GM18511 (cell line): ENCODE results near the gene SUOX.
A peak's percentile ranks its signal among the peaks of the same experiment; 100 is the strongest.
"Not testable (repeated sequence)": the region's sequence is repeated elsewhere in the genome, so short reads cannot be mapped to it uniquely, and the experiment has no call there.

Experiments
- ATAC-seq: cut with Tn5 transposase; IDR thresholded peaks from one replicate; pipeline ENCODE4 v1.9.1; 2021; ENCODE audit warnings: mild to moderate bottlenecking, moderate library complexity; ENCODE audit not compliant: unreplicated experiment

Gene SUOX

DNA sequence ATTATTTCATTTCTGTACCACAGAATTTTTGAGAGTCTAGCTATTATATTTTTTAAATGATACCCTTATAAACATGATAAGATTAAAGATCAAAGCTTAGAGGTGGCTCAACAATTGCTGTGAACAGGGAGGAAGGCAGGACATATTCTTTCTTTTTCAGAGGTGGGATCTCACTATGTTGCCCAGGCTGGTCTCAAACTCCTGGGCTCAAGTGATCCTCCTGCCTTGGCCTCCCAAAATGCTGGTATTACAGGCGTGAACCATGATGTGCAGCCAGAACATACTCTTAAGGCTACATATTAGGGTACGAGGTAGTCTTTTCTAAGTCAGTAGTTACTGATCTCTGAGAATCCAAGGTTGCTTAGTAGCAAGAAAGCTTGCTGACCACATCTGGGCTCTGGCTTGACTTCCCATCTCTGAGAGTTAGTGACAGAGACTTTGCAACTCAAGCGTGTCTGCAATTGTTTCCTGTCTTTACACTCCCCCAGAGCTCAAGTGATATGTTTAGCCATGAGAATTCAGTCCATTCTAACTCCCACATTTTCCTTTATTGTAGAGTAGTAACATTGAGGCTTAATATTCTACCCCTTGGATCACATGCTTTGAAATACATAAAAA, 14.6 kb upstream of the SUOX start:
- peak; percentile 86 for ATAC-seq

DNA sequence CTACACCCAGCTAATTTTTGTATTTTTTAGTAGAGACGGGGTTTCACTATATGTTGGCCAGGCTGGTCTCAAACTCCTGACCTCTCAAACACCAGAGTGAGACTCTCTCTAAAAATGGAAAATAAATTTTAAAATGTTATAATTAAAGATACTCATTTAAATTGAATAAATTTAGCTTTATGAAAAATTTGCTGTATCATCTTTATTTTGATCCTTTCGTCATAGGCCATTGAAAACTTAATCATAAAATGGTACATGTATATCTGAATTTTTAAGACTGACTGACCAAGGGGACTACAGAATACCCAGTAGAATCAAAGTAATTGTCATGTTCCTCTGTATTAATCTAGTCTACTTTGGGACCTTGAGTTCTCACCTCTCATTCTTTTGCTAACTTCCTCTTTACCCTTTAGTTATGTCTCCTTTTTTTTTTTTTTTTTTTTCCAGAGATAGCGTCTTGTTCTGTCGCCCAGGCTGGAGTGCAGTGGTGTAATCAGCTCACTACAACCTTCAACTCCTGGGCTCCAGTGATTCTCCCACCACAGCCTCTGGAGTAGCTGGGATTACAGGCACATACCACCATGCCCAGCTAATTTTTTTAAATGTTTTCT, 13.7 kb upstream of the SUOX start:
- ATAC-seq = no peak

DNA sequence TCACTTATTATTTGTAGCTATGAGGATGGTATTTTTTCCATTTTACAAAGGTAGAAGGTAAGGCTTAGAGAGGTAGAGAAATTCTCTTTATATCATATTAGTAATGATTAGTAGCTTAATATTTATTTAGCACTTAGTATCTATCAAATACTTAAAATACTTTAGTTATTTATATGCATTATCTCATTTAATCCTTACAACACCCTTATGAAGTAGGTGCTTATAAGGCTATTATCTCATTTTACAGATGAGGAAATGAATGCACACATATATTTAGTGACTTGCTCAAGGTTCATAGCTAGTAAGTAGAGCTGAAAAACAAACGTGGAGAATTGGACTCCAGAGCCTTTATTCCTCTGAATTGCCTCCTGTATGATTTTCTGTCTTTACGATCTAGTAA, 12.2 kb upstream of the SUOX start:
- no peak for ATAC-seq

DNA sequence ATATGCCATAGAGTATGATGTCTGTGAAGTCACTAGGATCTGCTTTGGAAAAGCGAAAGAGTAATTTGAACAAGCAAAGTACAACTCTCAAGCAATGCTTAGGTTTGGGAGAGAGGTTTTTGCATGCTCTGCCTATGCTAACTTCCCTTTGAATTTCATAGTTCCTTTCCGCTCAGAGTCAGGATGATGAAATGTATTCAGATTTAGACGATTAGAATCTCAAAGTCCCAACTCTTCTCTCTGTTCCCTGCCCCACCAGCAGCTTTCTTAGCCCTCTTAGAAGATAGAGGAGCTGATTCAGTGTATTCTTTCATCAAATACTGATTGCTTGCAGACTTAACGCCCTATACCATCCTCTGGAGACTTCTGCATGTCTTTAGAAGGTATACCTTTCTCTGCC, 11.7 kb upstream of the SUOX start:
- ATAC-seq = no peak

DNA sequence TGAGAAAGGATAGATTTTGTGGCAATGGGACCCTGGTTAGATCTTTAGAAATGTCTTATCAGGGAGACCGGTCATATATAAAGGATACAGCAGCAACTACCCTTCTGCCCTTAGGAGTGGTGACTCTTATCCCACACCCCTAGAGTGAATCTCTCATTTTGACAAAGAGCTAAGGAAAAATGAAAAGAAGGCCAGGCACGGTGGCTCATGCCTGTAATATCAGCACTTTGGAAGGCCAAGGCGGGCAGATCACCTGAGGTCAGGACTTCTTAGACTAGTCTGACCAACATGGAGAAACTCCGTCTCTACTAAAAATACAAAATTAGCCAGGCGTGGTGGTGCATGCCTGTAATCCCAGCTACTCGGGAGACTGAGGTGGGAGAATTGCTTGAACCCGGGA, 11.1 kb upstream of the SUOX start:
- not testable (repeated sequence) for ATAC-seq

DNA sequence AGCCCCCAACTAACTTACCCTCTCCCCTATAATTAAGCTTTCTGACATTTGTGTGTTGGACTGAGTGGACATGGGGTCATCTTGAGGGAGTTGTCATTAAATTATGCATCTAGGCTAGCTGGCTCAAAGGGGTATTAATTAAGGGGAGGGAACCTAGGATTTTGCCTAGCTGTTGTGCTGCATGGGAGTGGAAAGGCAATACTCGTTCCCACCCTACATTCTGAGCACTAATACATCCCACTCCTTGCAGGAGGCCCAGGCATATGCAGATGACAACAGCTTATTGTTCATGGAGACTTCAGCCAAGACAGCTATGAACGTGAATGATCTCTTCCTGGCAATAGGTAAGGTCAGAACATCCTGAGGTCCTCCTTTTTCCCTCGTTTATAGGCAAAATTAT, 6.0 kb upstream of the SUOX start:
- ATAC-seq = no peak

DNA sequence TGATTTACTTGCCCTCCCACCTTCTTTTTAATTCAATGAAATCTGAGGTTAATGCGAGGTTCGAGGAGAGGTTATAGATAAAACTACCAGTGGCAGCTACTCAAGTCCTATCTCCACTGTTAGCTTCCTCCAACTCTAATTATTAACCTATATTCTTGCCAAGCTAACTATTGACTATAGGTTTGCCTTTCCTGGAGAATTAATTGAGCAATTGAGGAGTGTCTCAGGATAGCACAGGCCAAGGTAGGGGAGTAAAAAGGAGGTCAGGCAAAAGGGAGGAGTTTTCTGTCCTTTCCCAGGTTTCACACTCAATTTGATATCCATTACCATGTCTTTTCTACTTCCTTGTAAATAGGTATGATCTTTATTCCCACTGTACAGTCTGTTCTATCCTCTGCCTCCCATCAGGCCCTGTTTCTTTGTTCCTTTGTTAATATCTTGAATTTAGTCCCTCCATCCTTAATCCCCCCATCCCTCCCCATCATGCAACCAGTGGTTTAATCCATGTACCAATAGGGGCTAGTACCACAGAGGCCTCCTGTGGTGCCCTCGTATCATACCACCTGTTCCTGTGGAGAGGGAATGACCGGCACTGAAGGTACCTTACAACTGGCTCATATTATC, 3.7 kb upstream of the SUOX start:
- ATAC-seq = no peak

DNA sequence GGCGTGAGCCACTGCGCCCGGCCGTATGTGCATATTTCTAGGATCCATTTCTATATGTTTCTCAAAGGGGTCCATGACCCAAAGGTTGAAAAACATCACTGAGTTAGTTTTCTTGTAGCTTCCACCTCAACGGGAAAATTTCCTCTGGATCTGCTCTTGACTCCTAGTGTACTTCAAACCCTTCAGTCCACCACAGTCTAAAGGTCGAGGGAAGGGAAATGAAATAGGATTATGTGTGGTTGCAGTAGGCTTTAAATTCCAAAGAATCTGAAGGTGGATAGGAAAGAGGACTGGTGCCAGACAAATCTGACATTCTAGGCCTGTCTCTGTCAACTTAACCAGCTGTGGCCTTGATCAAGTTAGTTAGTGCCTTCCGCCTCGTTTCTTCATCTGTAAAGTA, 1.7 kb upstream of the SUOX start:
- ATAC-seq = no peak

DNA sequence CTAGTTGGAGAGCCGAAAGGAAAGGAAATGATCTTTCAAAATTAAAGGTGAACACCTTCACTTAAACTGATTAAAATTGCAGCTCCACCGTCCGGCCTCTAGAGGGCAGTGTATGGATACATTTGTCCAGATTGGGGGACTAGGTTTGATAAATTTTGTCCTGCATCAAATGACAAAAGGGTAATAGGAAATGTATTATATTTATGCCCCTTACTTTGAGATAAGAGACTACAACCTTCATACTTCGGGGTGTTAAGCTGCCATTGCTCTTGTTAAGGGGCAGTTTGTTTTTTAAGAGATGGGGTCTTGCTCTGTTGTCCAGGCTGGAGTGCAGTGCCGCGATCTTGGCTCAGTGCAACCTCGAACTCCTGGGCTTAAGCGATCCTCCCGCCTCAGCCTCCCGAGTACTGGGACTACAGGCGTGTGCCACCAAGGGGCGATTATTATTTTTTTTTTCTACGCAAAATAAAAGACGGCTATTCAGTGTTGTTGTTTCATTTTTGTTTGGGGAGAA, 818 bp upstream of the SUOX start:
- no peak for ATAC-seq

DNA sequence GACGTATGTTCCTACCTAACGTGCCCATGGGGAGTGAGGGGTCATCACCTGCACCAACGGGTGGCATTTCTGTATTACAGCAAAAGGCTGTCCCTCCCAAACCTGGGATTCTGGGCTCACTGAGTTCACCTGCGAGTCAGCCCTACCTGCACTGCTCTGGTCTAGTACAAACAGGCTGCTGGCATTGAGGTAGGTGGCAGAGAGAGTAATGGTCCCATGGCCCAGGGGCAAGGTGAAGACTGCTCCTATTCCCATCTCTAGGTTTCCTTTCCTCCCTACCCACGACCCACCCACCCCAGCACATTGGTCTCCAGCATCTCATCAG, 421 bp downstream of the SUOX start:
- peak; percentile 12 for ATAC-seq

DNA sequence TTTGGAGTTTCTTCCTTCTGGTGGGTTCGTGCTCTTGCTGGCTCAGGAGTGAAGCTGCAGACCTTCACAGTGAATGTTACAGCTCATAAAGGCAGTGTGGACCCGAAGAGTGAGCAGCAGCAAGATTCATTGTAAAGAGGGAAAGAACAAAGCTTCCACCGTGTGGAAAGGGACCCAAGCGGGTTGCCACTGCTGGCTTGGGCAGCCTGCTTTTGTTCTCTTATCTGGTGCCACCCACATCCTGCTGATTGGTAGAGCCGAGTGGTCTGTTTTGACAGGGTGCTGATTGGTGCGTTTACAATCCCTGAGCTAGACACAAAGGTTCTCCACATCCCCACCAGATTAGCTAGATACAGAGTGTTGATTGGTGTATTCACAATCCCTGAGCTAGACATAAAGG, 2.4 kb downstream of the SUOX start:
- not testable (repeated sequence) for ATAC-seq

DNA sequence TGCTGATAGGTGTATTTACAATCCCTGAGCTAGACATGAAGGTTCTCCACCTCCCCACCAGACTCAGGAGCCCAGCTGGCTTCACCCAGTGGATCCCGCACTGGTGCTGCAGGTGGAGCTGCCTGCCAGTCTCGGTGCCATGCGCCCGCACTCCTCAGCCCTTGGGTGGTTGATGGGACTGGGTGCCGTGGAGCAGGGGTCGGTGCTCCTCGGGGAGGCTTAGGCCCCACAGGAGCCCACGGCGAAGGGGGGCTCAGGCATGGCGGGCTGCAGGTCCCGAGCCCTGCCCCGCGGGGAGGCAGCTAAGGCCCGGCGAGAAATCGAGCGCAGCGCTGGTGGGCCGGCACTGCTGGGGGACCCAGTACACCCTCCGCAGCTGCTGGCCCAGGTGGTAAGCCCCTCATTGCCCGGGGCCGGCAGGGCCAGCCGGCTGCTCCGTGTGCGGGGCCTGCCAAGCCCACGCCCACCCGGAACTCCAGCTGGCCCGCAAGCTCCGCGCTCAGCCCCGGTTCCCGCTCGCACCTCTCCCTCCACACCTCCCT, 3.0 kb downstream of the SUOX start:
- not testable (repeated sequence) for ATAC-seq

DNA sequence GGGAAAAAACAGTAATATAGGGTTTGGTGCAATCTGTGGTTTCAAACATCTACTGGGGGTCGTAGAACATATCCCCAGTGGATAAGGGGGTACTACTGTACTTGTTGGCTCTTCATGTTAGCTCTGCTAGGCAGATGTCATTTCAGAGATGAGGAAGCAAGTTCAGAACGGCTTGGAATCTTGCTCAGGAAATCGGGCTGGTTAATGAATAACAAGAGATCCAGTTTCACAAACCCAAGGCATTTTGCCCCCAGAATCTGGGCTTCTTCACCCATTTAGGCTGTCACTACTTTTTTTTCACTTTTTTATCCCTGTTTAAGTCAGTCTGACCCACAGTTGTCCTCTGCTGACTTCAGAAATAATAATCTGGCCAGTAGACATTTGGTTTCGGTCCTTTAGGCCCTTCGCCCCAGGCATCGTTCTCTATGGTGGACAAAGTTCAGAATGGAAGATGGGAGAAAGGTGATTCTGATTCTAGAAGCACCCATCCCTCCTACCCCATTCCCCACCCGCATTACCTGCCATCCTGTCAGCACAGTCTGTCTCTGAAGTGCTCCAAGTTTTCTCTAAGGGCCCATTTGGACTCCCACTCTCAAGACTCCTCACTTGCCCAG, 4.5 kb downstream of the SUOX start:
- ATAC-seq = no peak

DNA sequence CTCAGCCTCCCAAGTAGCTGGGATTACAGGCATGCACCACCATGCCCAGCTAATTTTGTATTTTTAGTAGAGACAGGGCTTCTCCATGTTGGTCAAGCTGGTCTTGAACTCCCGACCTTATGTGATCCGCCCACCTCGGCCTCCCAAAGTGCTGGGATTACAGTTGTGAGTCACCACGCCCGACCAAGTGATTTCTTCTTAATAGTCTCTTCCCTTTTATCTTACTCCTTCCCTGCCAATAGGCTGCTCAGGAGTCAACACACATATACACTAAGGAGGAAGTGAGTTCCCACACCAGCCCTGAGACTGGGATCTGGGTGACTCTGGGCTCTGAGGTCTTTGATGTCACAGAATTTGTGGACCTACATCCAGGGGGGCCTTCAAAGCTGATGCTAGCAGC, 6.3 kb downstream of the SUOX start:
- ATAC-seq = not testable (repeated sequence)

DNA sequence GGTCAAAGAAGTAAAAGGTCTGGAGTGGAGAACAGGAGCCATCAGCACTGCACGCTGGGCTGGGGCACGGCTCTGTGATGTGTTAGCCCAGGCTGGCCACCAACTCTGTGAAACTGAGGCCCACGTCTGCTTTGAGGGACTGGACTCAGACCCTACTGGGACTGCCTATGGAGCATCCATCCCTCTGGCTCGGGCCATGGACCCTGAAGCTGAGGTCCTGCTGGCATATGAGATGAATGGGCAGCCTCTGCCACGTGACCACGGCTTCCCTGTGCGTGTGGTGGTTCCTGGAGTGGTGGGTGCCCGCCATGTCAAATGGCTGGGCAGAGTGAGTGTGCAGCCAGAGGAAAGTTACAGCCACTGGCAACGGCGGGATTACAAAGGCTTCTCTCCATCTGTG, 7.1 kb downstream of the SUOX start:
- no peak for ATAC-seq

DNA sequence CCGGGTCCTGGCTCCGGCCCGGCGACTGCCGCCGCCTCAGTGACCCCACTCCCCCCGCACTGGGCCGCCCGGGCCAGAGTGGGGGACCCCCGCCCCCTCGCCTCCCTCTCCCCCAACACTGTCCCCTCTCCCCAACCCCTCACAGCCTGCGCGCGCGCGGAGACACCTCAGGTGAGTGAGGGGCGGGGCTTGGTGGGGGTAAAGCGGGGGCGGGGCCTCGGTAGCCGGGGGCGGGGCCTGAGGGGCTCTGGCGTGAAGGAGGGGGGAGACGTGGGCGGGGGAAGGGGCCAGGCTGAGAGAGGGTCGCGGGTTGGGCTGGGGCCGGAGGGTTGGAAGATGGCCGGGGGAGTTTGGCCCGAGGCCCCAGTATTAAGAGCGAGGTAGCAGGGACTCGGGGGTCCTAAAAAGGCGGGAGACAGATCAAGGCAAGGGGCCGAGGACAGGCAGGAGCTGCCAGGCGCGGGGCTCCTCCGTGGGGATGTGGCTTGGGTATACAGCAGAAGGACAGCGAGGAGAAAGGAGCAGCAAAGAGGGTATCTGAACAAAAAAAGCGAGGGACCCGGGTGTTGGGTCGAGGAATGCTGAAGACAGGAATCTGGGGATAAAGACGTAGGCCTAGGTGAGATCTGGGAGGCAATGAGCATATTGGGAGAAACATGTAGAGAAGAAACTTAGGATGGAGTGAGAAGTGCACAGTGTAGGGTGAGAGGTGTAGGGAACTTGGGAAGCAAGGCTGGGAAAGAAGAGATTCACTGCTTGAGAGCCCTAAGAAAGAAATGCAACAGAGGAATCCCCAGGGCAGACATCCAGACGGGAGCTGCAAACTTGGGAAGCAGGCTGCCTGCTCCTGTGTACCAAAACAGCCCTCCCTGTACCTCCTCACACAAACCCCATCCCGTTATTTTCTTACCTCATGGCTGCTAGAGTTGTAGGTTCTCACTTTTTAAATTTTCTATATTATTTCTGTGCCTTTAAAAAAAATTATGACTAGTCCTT, 10.8 kb downstream of the SUOX start:
- ATAC-seq = peak; percentile 68

DNA sequence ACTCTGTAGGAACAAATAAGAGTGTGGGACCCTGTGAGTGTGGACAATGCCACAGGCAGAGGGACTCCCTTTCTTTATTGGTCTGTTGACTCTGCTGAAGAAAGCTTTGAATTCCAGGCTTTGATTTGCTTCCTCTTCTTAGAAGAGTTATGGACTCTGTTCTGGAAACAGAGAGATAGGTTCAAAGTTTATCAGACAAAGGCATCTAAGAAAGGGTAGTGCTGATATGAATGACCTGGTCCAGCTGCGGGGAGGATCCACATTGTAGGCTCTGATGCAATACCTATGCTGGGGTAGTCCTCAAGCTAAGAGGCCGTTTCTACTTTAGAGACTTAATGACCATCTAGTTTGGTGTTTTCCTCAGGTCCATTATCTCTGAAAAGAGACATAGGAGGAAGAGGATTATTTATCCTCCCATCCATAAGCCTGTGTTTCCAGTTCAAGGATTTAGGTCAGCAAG, 13.1 kb downstream of the SUOX start:
- no peak for ATAC-seq

DNA sequence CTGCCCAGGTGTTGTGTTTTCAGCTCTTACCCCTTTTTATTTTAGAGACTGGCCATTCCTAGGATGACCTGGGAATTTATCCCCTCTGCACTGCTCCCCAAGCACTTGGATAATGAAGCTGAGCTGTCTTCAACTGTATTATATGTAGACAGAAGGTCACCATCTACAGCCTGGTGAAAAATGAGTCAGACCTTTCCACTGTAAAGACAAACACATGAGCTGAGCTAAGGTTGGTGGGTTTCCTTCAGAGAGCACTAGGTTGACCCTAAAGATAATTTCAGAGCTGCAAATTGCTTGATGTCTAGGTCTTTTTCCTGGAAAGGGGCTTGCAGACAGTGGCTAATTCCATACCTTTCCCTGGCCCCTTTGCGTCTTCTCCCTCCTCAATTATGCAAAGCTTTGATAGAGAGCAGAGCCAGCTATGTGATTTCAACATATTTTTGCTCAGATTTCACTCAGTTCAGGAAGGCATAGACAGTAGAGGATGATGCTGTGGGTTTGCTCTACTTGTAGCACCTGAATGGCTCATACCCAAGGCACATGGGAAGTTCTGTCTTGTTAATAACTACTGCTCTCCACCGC, 14.5 kb downstream of the SUOX start:
- no peak for ATAC-seq

DNA sequence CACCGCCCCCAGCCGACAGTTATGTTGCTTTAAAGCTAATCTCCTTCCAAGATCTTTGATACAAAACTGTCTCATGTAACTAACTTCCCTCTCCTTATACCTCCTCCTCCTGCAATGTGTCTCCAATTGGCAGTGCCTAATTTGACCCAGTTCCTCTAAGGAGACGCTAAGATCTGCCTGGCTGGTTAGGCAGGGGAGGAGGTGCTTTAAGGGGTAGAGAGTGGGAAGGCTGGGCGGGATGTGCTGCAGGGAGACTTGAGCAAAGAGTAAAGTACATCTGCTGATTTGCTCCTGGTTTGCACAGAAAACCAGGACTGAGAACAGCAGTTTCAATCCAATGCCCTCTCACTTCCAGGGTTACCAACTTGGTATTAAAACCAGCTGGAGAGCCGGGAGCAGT, 16.4 kb downstream of the SUOX start:
- ATAC-seq = no peak

DNA sequence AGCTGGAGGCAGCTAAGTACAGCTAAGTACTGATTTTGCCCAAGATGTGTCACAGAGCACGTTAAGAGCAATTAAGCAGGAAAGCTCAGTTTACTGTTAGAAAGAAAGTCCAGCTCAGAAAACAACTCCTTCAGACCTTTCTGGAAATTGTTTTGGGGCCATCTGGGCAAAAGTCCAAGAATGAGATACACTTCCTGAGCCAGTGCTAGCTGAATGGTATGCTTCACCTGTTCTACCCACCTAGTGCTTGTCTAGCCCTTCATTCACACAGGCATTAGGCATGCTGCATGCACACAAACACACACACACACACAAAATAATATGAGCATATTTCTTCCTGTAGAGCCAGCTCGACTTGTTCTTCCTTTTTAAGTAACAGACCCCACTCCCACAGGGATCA, 17.1 kb downstream of the SUOX start:
- ATAC-seq = no peak
